ENCODE measurements around the gene NKD2.
"Not testable (repeated sequence)": the region's sequence is repeated elsewhere in the genome, so short reads cannot be mapped to it uniquely, and the experiment has no call there.

NKD2 gene

DNA sequence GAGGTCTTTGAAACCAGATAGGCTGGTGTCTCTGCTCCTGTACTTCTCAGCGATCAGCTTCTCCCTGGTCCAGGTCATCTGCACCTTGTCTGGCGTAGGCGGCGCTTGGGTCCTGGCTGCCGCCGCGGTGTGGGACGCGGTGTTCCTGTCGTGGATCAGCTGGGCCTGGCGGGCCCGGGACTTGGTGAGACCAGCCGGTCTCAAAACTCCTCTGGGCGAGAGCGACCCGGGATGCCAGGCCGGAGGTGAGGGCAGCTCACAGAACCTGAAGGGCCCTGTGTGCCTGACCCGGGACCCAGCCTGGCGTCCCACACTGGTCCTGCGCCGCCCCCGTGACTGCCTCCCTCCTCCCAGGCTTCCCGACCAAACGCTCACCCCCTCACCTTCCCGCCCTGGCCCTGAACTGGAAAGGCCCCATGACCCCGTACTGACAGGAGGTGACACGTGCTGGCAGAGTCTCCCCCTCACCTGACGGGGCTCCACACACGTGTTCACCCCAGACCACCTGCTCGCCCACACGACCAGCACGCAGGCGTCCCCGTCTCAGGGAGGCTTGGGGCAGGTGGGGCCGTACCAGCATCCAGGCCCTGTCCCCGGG is 49.0 kb downstream of the NKD2 start:
- DNase-seq (ENCODE audit: low spot score): no peak

DNA sequence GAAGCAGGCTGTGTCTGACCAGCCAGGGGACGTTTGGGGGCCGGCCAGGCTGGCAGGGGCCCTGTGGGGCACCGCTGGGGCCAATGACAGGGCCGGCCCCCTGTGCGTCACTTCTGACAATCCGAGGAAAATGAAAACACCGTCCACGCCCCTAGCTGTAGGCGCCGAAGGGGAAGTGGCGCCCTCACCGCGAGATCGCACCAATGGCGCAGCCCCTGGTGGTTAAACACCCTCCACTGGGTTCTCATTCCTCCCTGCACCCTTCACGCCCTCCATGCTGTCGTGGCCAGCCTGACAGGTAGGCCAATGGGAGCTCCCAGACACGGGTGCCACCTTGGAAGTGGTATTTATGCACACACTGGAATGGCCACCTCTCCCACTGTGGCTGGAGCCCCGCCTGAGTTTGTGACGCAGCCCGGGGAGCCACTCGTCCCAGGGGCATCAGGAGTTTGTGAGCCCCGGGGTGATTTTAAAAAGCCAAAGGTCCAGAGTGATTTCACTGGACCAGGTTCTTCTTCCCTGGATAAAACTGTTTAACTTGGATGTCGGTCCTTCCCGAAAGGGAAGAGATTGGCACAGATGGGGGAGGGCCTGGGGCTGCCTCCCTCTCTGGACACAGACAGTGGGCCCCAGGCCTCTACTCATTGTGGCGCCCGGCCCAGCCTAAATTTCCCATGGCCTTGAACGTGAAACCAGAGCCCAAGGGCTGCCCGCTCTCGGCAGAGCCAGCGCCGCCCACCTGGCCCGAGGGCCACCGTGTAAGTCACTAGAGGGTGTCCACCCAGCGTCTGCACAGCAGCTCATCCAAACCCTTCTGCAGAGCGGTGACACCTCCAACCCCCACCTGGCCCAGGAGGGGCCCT is 49.7 kb downstream of the NKD2 start:
- no peak for DNase-seq (ENCODE audit: low spot score)

DNA sequence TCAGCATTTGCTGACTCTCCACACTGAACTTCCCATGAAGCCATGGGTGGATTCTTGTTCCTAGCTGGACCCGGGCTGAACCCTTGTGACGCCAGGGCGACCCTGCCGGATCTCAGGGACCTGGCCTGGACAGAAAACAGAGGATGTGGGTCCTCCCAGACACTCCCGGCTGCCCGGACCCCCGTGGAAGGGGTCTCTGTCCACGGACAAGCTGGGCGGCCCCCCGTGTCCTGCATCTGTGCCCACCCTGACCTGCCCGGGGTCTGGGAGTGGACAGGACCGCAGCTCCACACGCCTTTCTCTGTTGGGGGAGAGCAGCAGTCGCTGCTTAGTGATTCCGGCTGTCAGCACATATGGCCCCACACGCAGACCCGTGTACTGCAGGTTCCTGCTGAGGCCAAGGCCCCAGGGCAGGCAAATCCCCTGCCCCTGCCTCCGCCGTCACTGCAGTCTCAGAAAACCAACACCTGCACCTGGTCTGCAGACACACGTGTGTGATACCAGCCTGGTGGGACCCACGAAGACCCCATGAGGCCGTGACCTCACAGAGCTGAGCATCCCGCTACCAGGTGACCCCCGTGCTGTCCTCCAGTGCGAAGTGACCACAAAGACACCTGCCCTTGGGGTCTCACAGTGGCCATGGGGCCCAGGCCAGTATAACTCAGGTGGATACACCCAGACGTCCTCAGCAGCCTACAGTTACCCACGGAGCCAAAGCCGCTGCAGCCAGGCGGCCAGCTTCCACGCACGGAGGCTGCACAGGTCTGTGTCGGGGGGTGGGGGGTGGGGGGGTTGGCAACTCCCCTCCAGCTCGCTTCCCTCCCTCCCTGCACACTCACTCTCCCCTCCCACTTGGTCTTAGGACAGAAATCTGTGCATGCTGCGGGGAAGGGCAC is 50.6 kb downstream of the NKD2 start:
- DNase-seq (ENCODE audit: low spot score): no peak

DNA sequence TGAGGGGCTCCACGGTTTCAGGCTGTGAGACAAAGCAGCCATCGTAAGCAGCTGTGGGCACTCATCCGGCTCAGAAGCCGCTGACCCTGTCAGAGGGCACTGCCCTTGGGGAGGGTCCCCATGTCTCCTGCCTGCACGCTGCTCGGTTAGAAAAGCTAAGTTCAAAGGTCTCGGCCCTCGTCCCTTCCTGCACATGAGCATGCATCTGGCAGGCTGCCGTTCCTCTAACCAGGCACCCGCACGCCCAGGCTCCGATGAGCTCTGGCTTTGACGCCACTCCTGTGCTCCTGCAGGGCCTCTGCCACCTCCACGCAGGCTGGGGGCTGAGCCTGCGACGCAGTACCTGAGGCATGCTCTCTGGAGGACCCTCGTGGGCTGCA is 51.3 kb downstream of the NKD2 start:
- no peak for DNase-seq (ENCODE audit: low spot score)

DNA sequence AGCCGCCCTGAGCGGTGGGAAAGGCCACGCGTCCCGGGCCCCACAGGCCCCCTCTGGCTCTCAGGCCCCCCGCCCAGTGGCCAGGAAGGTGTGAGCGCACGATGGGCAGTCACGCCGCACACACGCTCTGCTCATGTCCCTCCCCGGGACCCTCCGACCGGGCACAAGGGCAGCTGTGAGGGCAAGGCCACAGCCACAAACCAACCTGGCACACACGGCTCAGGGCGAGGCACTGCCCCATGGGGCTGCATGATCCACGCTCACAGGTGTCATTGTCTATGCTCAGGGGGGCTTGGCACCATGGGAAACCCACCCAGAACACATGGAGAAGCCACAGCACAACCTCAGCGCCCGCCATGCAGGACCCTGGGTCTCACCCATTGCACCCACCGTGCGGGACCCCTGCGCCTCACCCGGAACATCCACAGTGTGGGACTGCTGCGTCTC is 52.0 kb downstream of the NKD2 start:
- no peak for DNase-seq (ENCODE audit: low spot score)

DNA sequence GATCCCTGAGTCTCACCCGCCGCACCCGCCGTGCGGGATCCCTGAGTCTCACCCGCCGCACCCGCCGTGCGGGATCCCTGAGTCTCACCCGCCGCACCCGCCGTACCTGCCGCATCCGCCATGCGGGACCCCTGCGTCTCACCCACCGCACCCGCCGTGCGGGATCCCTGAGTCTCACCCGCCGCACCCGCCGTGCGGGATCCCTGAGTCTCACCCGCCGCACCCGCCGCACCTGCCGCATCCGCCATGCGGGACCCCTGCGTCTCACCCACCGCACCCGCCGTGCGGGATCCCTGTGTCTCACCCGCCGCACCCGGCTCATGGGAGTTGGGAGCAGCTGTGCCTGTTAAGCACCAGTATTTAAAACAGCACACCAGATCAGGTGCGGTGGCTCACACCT is 52.7 kb downstream of the NKD2 start:
- not testable (repeated sequence) for DNase-seq (ENCODE audit: low spot score)

DNA sequence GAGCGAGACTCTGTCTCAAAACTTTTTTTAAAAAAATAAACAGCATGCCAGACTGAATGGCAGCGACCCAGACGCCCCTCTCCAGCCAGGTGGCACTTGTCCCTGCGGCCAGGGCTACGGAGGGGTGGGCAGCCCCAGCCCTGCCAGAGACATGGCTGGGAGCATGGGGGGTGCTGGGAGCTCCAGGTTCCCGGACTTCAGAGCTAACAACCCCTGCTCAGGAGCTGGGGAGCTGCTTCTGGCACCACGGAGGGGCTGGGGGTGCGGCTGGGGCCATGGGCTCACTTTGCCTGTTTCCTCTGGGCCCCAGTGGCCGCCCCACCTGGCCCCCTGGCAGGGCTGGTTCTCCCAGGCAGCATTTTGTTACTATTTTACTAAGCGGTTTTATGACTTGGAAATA is 53.3 kb downstream of the NKD2 start:
- DNase-seq (ENCODE audit: low spot score): no peak

DNA sequence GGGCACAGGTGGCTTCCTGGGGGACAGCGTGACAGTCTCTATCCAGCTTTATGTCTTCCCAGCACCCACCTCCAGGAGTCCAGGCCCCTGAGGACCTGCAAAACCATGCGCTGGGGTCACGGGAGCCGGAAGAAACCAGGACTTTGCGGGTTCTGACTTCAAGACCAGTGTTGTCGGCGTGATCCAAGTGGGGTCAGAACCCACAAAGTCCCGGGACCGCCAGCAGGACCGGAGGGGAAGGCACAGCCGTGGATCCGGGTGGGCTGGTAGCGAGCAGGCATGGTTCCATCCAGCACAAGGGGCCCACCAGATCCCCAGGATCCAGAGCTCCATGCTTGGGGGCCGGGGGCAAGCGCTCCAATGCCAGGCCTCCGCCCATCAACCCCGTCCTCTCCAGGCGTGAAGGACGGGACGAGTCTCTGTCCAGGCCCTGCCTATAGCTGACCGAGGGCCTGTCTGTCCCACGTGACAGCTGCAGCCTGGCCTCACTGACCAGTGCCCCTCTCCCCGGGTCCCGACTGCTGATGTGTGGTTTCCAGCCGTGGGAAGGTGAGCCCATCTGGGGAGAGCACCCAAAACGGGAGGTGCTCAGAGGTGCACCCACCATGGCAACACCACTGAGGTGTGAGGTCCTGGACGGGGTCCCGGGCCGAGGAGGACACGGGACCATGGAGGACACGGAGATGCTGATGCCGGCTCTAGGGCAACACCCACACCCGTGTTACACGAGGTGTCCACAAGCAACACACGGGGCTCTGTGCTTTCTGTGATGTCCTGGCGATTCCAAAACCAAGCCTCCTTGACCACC is 54.4 kb downstream of the NKD2 start:
- no peak for DNase-seq (ENCODE audit: low spot score)

DNA sequence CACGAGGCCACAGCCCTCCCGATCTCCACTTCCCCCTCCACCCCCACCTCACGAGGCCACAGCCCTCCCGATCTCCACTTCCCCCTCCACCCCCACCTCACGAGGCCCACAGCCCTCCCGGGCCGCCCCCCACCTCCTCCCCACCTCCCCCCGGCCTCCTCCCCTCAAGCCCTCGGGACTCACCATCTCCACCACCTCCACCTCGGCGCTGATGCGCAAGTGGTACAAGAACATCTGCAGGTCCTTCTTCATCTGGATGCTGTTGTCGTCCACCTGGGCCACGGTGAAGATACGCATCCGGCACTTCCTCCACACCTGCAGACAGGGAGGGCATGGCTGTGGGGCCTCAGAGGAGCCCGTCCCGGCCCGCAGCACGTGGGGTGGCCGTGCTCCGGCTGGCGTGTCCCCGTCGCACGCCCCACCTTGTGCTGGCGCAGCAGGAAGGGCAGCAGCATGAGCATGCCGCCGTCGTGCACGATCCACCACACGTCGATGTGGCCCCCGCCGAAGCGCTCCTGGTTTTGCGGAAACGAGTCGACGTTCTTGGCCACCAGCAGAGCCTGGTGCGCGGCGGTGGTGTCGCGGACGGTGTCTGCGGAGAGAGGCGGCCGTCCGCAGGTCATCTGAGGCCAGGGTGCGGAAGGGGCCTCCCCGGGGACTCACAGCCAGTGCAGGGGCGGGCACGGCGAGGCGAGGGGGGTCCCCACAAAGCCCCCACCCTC is 55.2 kb downstream of the NKD2 start:
- no peak for DNase-seq (ENCODE audit: low spot score)

DNA sequence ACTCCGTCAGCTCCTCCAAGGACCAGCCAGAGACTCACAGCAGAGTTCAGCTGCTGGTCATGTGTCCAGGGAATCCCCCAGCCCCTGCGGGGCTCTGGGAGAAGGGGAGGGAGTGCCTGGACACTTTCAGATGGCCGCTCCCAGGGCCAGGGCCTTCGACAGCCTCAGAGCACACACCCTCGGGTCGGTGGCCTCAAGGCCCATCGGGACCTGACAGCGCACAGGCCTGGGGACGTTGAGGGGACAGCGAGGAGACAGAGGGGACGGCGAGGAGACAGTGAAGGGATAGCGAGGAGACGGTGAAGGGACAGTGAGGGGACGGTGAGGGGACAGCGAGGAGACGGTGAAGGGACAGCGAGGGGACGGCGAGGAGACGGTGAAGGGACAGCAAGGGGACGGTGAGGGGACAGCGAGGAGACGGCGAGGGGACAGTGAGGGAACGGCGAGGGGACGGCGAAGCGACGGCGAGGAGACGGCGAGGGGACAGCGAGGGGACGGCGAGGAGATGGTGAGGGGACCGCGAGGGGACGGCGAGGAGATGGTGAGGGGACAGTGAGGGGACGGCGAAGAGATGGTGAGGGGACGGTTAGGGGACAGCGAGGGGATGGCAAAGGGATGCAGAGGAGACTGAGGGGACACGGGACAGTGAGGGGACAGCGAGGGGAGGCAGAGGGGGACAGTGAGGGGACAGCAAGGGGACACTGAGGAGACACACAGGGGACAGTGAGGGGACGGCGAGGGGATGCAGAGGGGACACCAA is 56.0 kb downstream of the NKD2 start:
- no peak for DNase-seq (ENCODE audit: low spot score)

DNA sequence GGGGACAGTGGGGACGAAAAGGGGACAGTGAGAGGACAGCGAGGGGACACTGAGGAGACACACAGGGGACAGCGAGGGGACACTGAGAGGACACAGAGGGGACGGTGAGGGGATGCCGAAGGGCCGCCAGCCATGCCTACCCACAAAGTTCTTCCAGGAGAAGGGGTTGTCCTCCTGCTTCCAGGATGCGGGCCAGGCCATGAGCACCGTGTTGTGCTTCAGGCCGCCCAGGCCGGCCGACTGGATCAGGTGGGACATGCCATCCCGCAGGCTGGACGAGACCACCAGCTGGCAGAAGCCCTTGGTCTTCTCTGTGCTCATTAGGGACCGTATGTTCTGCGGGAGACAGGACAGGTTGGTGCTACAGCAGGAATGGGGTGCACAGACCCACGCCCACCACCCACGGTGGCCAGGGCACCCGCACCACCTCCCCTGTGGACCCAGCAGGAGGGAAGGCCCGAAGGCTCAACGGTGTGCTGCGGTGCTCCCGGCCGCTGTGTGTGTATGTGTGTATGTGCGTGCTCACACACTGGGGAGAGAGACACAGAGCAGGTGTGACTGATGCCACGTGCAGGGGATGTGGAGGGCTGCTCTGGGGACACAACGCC is 56.6 kb downstream of the NKD2 start:
- no peak for DNase-seq (ENCODE audit: low spot score)

DNA sequence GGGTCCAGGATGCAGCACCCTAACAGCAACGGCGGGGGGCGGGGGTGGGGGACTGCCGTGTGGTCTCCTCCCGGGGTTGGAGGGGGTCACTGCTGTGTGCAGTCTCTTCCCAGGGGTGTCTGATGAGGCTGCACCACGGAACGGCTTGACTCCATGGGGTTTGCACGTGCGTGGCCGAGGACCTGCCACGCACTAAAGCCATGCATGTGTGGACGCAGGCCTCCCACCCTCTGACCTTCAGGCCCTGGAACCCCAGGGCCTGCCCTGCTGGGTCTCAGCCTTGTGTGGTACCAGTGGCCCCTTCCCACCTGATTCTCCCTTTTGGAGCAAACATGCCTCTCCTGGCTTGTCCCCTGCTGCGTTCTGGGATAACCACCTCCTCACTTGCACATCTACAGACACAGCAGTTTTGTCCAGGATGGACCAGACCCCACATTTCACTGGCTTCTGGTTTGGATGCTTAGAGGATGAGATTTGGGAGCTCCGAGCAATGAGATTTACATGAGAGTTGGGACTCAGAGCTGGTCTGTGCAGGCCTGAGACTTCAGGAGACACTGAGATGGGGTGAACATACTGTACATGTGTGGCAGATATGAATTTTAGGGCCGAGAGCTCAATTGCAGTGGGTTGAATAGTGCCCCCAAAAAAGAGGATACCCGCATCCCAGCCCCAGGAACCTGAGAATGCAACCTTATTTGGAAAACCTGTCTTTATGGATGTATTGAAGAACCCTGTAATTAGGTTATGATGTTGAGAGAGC is 57.5 kb downstream of the NKD2 start:
- no peak for DNase-seq (ENCODE audit: low spot score)

DNA sequence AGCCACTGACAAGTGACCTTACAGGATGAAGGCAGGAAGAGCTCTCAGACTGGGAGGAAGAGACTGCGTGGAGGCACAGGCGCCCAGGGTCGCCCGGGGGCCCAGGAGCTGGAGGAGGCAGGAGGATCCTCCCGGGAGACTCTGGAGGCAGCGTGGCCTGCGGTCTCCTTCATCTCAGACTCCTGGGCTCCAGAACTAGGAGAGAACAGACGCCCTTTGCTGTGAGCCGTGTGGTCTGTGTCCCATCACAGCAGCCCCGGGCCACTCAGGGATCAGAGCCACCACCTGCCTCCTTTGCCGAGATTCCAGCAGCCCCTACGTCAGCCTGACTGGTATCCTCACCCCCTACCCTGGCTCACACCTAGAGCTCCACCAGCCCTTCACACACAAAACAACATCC is 58.1 kb downstream of the NKD2 start:
- DNase-seq (ENCODE audit: low spot score): no peak

DNA sequence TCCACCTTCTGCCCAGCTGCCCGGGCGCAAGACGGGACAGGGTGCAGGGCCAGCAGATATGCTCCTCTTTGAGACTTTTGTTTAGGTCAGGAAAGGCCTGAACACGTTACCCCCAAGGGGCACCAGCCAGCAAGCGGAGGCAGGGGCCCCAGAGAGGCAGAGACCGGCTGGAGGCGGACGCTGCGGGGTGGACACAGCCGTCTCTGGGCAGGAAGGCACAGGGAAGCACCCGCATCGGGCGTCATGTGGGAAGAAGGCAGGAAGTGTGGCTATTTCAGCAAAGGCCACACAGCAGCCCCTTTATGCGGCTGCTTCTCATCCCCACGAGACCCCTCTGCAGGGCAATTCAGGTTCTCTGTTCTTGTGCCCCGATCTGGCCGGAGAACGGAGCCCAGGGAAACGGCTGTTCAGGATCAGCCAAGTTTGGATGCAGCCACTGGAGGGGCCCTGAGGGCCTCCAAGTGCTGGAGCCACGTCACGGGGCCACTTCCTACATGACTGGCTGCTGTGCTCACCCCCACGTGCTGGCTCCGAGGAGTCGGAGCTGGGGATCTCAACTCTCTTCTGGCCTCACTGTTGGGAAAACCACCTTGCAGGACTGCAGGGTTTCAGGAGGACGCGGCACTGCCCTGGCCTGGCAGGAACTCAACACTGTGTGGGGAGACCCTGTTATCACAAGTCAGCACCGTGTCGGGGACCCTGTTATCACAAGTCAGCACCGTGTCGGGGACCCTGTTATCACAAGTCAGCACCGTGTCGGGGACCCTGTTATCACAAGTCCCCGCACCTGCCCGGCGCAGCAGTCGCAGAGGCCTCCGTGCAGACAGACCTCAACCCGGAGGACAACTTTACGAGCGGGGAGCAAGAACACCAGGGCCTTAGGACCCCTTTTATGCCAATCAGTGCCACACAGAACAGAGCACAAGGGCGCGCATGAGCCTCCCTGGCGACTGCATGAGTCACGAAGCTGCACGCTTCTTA is 58.8 kb downstream of the NKD2 start:
- DNase-seq (ENCODE audit: low spot score): no peak

DNA sequence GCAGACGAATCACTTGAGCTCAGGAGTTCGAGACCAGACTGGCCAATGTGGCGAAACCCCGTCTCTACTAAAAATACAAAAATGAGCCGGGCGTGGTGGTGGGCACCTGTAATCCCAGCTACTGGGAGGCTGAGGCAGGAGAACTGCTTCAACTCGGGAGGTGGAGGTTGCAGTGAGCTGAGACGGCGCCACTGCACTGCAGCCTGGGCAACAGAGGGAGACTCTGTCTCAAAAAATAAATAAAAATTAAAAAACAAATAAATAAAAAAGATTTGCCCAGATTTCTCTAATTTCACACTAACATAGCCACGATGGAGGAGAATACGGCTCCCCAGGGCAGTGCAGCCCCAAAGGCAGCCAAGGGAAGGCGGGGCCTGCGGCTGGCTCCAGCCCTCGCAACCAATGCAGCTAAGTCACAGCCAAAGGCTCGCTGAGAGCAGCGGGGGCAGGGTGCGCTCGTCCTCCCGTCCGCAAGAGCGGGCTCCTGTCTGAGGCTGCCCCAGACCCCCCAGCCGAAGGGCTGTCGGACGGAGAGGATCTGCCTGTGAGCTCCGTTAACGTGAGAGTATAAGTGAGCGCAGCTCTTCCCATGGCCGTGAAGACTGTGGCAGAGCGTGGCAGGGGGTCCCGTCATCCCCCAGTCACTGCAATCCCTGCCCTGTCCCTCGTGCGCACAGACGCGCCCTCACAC is 59.7 kb downstream of the NKD2 start:
- DNase-seq (ENCODE audit: low spot score): no peak

DNA sequence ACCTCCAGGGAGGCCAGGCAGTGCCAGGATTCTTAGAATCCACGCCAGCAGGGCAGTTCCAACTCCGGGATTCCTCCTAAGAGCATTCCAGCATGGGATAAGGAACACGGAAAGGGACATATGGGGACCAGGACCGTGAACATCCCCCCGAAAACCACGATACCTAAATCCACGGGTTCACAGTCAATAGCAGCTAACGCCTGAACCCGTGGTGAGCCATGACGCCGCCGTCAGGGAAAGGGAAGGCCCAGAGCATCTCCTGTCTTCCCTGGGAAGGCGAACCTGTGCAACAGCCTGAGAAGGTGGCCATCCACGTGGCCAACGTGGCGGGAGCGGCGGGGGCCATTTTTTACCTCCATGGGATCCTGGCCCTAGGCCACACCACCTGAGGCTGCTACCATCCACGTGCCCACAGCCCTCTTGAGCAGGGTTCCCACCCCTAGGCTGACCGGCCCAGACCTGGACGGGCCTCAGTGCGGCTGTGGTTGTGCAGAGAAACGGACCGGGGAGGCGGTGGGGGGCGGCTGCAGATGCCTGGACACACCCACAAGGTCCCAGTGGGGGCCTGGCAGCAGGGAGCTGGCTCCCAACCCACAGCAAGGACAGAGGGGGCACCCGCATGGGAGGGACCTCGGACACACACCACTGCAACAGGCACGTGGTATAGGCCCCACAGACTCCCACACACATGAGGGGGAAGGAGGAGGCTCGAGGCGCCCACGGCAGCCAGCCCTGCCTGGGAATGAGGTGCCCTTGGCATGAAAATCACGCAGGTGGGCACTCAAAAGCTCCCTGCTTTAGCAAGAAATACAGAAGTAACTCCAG is 60.5 kb downstream of the NKD2 start:
- no peak for DNase-seq (ENCODE audit: low spot score)

DNA sequence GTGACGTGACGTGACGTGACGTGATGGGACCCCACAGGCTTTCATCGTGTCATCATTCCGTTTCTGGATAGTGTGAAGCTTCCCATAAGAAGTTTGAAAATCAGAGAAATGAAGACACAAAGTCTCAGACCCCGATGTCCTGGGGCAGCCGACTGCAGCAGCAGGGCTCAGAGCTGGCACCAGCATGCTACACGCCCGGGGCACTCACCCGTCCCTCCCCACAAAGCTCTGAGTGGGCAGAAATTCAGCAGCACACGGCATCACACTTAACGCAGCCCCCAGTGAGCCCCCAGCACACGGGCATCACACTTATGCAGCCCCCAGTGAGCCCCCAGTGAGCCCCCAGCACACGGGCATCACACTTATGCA is 61.1 kb downstream of the NKD2 start:
- DNase-seq (ENCODE audit: low spot score): no peak
